ENCODE measurements around the gene ATP11C.

GRCh38 chrX:139920316-139920715, 12.5 kb downstream of the ATP11C start:
- TF ChIP-seq EZH2 (IDR thresholded peaks at IDR 0.05) (no peak), POLR2AphosphoS5 (IDR thresholded peaks at IDR 0.05; ENCODE audit: borderline replicate concordance, low read depth, low read length) (no peak)

All from SK-N-MC (cell line).